ENCODE results near the gene NPPC.

NPPC gene

DNA sequence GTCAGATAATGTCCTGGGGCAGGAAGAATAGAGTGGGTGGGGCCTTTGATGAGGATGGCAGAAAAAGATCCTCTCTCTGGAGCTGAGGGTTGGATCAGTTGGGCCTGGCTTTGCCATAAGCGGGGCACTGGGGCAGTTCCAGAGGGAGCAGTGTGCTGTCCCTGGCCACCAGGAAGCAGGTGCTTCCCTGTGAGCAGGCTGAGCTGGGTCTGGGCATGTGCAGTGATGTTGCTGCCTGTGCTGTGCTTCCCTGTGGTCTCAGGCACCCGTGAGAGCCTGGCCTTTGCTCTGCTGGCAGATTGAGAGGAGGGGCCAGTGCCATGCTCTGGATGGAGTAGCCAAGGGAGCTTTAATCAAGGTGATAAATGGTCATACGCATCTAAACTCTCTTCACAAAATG lies 14.6 kb upstream of the NPPC start:
- H3K27me3 ChIP-seq (replicated peaks; ENCODE audit: control insufficient read depth, insufficient read depth, low read length): no peaks in the 10 kb centered on the region; the same call in 1 of the 2 replicates
- TF ChIP-seq, protein P1, sequence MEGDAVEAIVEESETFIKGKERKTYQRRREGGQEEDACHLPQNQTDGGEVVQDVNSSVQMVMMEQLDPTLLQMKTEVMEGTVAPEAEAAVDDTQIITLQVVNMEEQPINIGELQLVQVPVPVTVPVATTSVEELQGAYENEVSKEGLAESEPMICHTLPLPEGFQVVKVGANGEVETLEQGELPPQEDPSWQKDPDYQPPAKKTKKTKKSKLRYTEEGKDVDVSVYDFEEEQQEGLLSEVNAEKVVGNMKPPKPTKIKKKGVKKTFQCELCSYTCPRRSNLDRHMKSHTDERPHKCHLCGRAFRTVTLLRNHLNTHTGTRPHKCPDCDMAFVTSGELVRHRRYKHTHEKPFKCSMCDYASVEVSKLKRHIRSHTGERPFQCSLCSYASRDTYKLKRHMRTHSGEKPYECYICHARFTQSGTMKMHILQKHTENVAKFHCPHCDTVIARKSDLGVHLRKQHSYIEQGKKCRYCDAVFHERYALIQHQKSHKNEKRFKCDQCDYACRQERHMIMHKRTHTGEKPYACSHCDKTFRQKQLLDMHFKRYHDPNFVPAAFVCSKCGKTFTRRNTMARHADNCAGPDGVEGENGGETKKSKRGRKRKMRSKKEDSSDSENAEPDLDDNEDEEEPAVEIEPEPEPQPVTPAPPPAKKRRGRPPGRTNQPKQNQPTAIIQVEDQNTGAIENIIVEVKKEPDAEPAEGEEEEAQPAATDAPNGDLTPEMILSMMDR (IDR thresholded peaks at IDR 0.05; ENCODE audit: insufficient read depth, low read length, poor library complexity, severe bottlenecking): no peak
- DNase-seq (ENCODE audit: extremely low read depth, insufficient read length): no peak

DNA sequence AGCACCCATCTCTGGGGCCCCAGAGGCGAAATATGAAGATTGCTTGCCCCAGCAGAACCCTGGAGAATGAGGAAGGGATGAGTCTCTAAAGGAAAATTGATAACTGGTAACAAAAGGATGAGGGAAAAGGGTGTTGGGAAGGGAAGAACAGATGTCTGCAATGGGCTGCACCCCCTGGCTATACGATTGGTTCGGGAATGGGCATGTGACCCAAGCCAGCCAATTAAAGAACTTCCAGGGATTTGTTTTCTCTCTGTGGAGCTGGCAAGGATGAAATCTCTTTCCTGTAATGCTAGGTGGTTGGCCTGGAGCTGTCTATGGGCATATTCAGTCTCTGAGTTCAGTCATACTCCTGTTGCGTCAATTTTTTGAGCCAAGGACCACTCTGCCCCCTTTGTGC lies 12.8 kb upstream of the NPPC start:
- no peak for DNase-seq (ENCODE audit: extremely low read depth, insufficient read length)
- TF ChIP-seq, protein P1 (IDR thresholded peaks at IDR 0.05; ENCODE audit: insufficient read depth, low read length, poor library complexity, severe bottlenecking): no peak
- H3K4me3 ChIP-seq (replicated peaks; ENCODE audit: low read depth, low read length): no peak overlapping the region
- H3K27me3 ChIP-seq (replicated peaks; ENCODE audit: control insufficient read depth, insufficient read depth, low read length): no peaks in the 10 kb centered on the region; the same call in 1 of the 2 replicates
- H3K36me3 ChIP-seq (ENCODE audit: control insufficient read depth, insufficient read depth, low read length): no peaks in the 10 kb centered on the region

More for the DNA sequence above, 14.6 kb upstream of the NPPC start:
- Histone ChIP-seq H3K4me3 (replicated peaks; ENCODE audit: low read depth, low read length) (no peak overlapping the region), H3K36me3 (ENCODE audit: control insufficient read depth, insufficient read depth, low read length) (no peaks in the 10 kb centered on the region)

DNA sequence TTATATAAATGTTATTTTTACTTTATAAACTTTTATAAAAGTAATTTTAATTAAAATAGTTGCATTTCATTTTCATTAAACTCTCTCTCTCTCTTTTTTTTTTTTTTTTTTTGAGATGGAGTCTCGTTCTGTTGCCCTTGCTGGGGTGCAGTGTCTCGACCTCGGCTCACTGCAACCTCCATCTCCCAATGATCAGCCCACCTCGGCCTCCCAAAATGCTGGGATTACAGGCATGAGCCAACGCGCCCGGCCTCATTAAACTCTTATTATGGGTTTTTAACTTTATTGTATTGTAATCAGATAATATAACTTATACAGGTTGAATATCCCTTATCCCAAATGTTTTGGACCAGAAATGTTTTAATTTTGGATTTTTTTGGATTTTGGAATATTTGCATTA lies 10.9 kb upstream of the NPPC start:
- no peak for DNase-seq (ENCODE audit: extremely low read depth, insufficient read length)
- TF ChIP-seq, protein P1 (IDR thresholded peaks at IDR 0.05; ENCODE audit: insufficient read depth, low read length, poor library complexity, severe bottlenecking): no peak
- H3K4me3 ChIP-seq (replicated peaks; ENCODE audit: low read depth, low read length): no peak overlapping the region
- H3K27me3 ChIP-seq (replicated peaks; ENCODE audit: control insufficient read depth, insufficient read depth, low read length): no peaks in the 10 kb centered on the region; the same call in 1 of the 2 replicates
- H3K36me3 ChIP-seq (ENCODE audit: control insufficient read depth, insufficient read depth, low read length): no peaks in the 10 kb centered on the region

DNA sequence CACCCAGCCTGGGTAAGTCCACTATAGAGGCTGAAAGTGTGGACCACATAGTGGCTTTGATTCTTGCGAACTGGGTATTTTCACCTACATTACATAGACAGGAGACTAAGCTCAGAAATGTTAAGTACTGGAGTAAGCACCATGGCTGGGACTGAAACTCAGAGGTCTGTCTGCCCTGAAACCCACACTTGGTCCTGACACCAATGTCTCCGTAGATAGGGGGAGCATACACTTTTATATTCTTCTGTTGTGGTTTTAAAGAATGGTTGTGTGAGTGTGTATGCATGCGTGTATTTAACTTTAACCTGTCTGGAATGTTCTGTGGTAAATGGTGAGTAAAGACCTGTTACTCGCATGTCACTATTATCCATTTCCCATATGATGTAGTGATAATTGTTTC lies 10.3 kb upstream of the NPPC start:
- TF ChIP-seq, protein P1 (IDR thresholded peaks at IDR 0.05; ENCODE audit: insufficient read depth, low read length, poor library complexity, severe bottlenecking): no peak
- no peaks in the 10 kb centered on the region for H3K36me3 ChIP-seq (ENCODE audit: control insufficient read depth, insufficient read depth, low read length)
- DNase-seq (ENCODE audit: extremely low read depth, insufficient read length): no peak
- H3K27me3 ChIP-seq (replicated peaks; ENCODE audit: control insufficient read depth, insufficient read depth, low read length): no peaks in the 10 kb centered on the region; the same call in 1 of the 2 replicates
- no peak overlapping the region for H3K4me3 ChIP-seq (replicated peaks; ENCODE audit: low read depth, low read length)

DNA sequence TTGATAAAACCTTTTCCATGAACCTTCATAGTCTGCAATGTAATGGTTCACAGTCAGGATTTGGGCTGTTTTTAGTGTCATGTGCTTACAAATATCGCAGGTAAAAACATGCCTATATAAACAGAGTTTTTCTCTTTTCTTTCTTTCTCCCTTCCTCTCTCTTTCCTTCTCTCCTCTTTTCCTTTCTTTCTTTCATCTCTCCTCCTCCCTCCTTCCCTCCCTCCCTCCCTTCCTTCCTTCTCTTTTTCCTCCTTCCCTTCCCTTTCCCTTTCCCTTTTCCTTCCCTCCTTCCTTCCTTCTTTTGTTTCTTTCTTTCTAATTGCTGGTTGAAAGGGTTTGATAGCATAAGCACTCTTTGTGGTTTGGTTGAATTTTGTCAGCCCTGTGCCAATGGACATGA lies 9.6 kb upstream of the NPPC start:
- no peak for DNase-seq (ENCODE audit: extremely low read depth, insufficient read length)
- Histone ChIP-seq H3K27me3 (replicated peaks; ENCODE audit: control insufficient read depth, insufficient read depth, low read length) (no peaks in the 10 kb centered on the region; the same call in 1 of the 2 replicates), H3K4me3 (replicated peaks; ENCODE audit: low read depth, low read length) (no peak overlapping the region), H3K36me3 (ENCODE audit: control insufficient read depth, insufficient read depth, low read length) (no peaks in the 10 kb centered on the region)
- TF ChIP-seq, protein P1 (IDR thresholded peaks at IDR 0.05; ENCODE audit: insufficient read depth, low read length, poor library complexity, severe bottlenecking): no peak

DNA sequence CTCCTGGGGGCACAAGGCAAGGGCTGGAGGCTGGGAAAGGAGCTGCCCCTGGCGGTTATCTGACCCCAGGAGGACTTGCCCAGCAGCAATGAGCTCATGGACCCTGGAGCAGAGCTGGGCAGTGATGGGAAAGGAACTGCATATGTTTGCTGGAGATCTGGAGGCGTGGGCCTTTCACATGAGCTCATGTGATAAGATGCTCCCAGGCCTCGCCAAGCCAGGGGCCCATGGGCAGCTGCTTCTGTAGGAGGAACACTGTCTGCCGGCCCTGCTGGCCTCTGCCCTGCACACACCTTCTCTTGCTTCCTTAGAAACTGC lies 9.0 kb upstream of the NPPC start:
- no peak for DNase-seq (ENCODE audit: extremely low read depth, insufficient read length)
- no peaks in the 10 kb centered on the region; the same call in 1 of the 2 replicates for H3K27me3 ChIP-seq (replicated peaks; ENCODE audit: control insufficient read depth, insufficient read depth, low read length)
- H3K4me3 ChIP-seq (replicated peaks; ENCODE audit: low read depth, low read length): no peak overlapping the region
- TF ChIP-seq, protein P1 (IDR thresholded peaks at IDR 0.05; ENCODE audit: insufficient read depth, low read length, poor library complexity, severe bottlenecking): no peak
- H3K36me3 ChIP-seq (ENCODE audit: control insufficient read depth, insufficient read depth, low read length): no peaks in the 10 kb centered on the region

All from GM06990 (cell line).